ENCODE results near the gene KCTD19.

- TF ChIP-seq CTCF (optimal IDR thresholded peaks at IDR 0.05 in 1 of 3, IDR thresholded peaks at IDR 0.05 in 1 of 3, conservative IDR thresholded peaks at IDR 0.05 in 1 of 3; ENCODE audit: extremely low read depth in 1 of 3, insufficient read depth in 2 of 3, low read length in 3 of 3) (no peak), EZH2 (IDR thresholded peaks at IDR 0.05; ENCODE audit: low read length) (no peak)
These were observed 56.8 kb downstream of the KCTD19 start for GRCh38 chr16:67269766-67270165.

Data from keratinocyte (primary cell).